Spleen (tissue), 7 donors: ENCODE measurements around the gene RC3H2.

Experiments
- POLR2A ChIP-seq, 3 donors: fragments of 450-650 bp; IDR thresholded peaks; one replicate each; pipeline ENCODE4 v1.5.1; 2017; ENCODE audit warnings: antibody characterized with exemption in 3 of 3, mild to moderate bottlenecking in 1 of 3
- TF ChIP-seq, protein P1 (sequence below), 11 experiments: fragments of 200-600 bp in 7 of 11; fragments of 450-650 bp in 4 of 11; sonication (generic) in 4 of 11; IDR thresholded peaks in 8 of 11; conservative IDR thresholded peaks in 3 of 11; 1 replicate in 7 of 11; 2 replicates in 4 of 11; pipeline versions ENCODE4 v1.4.0 to v1.8.0; 2016 to 2021; ENCODE audit warnings: antibody characterized with exemption in 11 of 11, inconsistent platforms in 4 of 11, mild to moderate bottlenecking in 1 of 11
- donor health status: DM: no; HTN: no; CAD: no; lungs with moderate emphysema.
- donor health status: DM: no; HTN: no; CAD: no.
- donor health status: DM: no; HTN: no; CAD: no.

DNA sequence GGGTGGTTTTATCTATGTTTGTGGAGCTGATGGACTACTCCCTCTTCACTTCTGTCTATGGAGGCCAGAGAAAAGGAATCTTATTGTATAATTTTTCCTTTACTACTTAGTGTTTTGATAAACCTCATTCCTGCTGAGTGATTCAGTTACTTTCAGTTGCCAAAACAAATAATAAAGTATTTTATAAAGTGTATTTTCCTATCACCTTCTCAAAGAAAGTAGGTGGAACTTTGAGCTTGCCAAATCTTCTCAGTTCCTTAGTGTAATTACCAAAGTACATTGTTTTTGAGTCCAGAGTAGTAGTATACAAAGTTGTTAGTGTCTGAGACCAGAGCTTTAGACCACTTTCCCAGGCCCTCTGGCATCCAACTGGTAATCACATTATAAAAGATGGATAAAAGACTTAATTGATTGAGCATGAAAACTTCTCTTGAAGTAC is 49.1 kb upstream of the RC3H2 start:
- TF ChIP-seq, protein P1, sequence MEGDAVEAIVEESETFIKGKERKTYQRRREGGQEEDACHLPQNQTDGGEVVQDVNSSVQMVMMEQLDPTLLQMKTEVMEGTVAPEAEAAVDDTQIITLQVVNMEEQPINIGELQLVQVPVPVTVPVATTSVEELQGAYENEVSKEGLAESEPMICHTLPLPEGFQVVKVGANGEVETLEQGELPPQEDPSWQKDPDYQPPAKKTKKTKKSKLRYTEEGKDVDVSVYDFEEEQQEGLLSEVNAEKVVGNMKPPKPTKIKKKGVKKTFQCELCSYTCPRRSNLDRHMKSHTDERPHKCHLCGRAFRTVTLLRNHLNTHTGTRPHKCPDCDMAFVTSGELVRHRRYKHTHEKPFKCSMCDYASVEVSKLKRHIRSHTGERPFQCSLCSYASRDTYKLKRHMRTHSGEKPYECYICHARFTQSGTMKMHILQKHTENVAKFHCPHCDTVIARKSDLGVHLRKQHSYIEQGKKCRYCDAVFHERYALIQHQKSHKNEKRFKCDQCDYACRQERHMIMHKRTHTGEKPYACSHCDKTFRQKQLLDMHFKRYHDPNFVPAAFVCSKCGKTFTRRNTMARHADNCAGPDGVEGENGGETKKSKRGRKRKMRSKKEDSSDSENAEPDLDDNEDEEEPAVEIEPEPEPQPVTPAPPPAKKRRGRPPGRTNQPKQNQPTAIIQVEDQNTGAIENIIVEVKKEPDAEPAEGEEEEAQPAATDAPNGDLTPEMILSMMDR (IDR thresholded peaks at IDR 0.05 in 8 of 11, conservative IDR thresholded peaks at IDR 0.05 in 3 of 11) = no peak
- no peak for TF ChIP-seq POLR2A (IDR thresholded peaks at IDR 0.05)
